Endothelial cell of umbilical vein (primary cell): ENCODE results near the gene POU6F2. TPM values are rescaled to one million over a fixed set of nuclear protein-coding genes. Genes with fewer than 3 reads are reported as not detected.

Experiments used
- BruUV-seq: library from RNA; stranded (reverse); fragments of 400-500 nt; replicated peaks from 2 replicates; lab custom pipeline; 2021; lab: Mats Ljungman, UMichigan
- CTCF ChIA-PET: fragments of 300-600, 350-600 bp; sonication (Branson Sonifier 250); formaldehyde crosslinking; loops from one replicate; lab custom pipeline; 2021; ENCODE audit warnings: antibody characterized with exemption, inconsistent platforms; lab: Charles Lee
- POLR2A ChIA-PET: fragments of 300-600, 350-600 bp; sonication (Branson Sonifier 250); formaldehyde crosslinking; loops from one replicate; lab custom pipeline; 2021; ENCODE audit warnings: antibody characterized with exemption, inconsistent platforms; lab: Charles Lee
- DNase-seq: peaks from one replicate; pipeline ENCODE4 v3.0.0-alpha.2; 2011; ENCODE audit warnings: low read depth, low spot score
- FAIRE-seq: peaks from 2 replicates; lab custom pipeline; 2011; peaks lifted over from hg19 to GRCh38; lab: Jason Lieb, UNC
- H2AFZ ChIP-seq: 2 replicates; pipeline ENCODE4 v1.6.0; 2012; ENCODE audit warnings: low read depth, low read length, control low read depth, inconsistent platforms
- H3K27ac ChIP-seq: 2 replicates; pipeline ENCODE4 v1.5.1; 2011; ENCODE audit warnings: low read depth, mild to moderate bottlenecking, control low read depth, low read length, moderate library complexity; ENCODE audit not compliant: insufficient read depth
- H3K27me3 ChIP-seq, 2 experiments: 2 replicates each; pipeline versions ENCODE4 v1.6.0 to v1.6.1; 2011; ENCODE audit warnings: low read length in 2 of 2, mixed read lengths in 1 of 2; ENCODE audit not compliant: control insufficient read depth in 2 of 2, insufficient read depth in 2 of 2
- H3K36me3 ChIP-seq, 2 experiments: 2 replicates in 1 of 2; 3 replicates in 1 of 2; pipeline ENCODE4 v1.5.1; 2011; ENCODE audit warnings: low read length in 2 of 2, mild to moderate bottlenecking in 1 of 2, moderate library complexity in 1 of 2; ENCODE audit not compliant: control insufficient read depth in 2 of 2, insufficient read depth in 2 of 2; ENCODE audit errors: extremely low read depth in 1 of 2
- H3K4me1 ChIP-seq: 3 replicates; pipeline ENCODE4 v1.5.1; 2011; ENCODE audit warnings: mild to moderate bottlenecking, low read length; ENCODE audit not compliant: control insufficient read depth, insufficient read depth; ENCODE audit errors: extremely low read depth
- H3K4me2 ChIP-seq: 2 replicates; pipeline ENCODE4 v1.6.1; 2011; ENCODE audit warnings: low read length, control low read depth, mixed read lengths; ENCODE audit not compliant: insufficient read depth
- H3K4me3 ChIP-seq, 3 experiments: fragments of 200-600 bp in 1 of 3; sonication (generic), shearing (Covaris generic) in 1 of 3; replicated peaks in 1 of 3; 2 replicates each; pipeline ENCODE4 v1.5.1; 2011 to 2016; ENCODE audit warnings: control low read depth in 3 of 3, low read length in 3 of 3, mild to moderate bottlenecking in 2 of 3, inconsistent platforms in 1 of 3, low read depth in 1 of 3, moderate library complexity in 1 of 3; ENCODE audit not compliant: insufficient read depth in 1 of 3
- H3K79me2 ChIP-seq: 2 replicates; pipeline ENCODE4 v1.6.0; 2012; ENCODE audit warnings: low read length, inconsistent platforms; ENCODE audit not compliant: control insufficient read depth, insufficient read depth
- H3K9ac ChIP-seq: replicated peaks from 2 replicates; pipeline ENCODE3; 2011; ENCODE audit warnings: low read length, control low read depth; ENCODE audit not compliant: insufficient read depth; ENCODE audit errors: extremely low read depth
- H3K9me1 ChIP-seq: replicated peaks from 3 replicates; pipeline ENCODE4 v1.6.0; 2011; ENCODE audit warnings: mild to moderate bottlenecking, low read length; ENCODE audit not compliant: control insufficient read depth, insufficient read depth; ENCODE audit errors: extremely low read depth
- H3K9me3 ChIP-seq: replicated peaks from 2 replicates; pipeline ENCODE4 v1.5.1; 2012; ENCODE audit warnings: low read length, inconsistent platforms; ENCODE audit not compliant: control insufficient read depth, insufficient read depth
- H4K20me1 ChIP-seq: replicated peaks from 2 replicates; pipeline ENCODE3; 2011; ENCODE audit warnings: mild to moderate bottlenecking, low read length; ENCODE audit not compliant: control insufficient read depth, insufficient read depth; ENCODE audit errors: extremely low read depth
- EZH2 ChIP-seq: IDR thresholded peaks from 2 replicates; pipeline ENCODE4 v1.6.1; 2012; ENCODE audit warnings: borderline replicate concordance, low read depth, mild to moderate bottlenecking, moderate library complexity, low read length, inconsistent platforms; ENCODE audit not compliant: severe bottlenecking
- FOS ChIP-seq: IDR thresholded peaks from 2 replicates; pipeline ENCODE4 v1.6.1; 2011; ENCODE audit warnings: mild to moderate bottlenecking, low read length, moderate library complexity, borderline replicate concordance; ENCODE audit not compliant: insufficient read depth
- GATA2 ChIP-seq: IDR thresholded peaks from 2 replicates; pipeline ENCODE4 v1.7.0; 2011; ENCODE audit warnings: low read depth, mild to moderate bottlenecking, moderate library complexity, mixed read lengths, low read length; ENCODE audit not compliant: insufficient read length, insufficient read depth
- JUN ChIP-seq: IDR thresholded peaks from 2 replicates; pipeline ENCODE4 v1.6.1; 2011; ENCODE audit warnings: borderline replicate concordance, low read depth; ENCODE audit not compliant: insufficient read length, insufficient read depth
- MAX ChIP-seq: IDR thresholded peaks from 2 replicates; pipeline ENCODE4 v1.6.1; 2011; ENCODE audit not compliant: insufficient read depth, insufficient read length
- MYC ChIP-seq: IDR thresholded peaks from one replicate; pipeline ENCODE4 v1.6.1; 2011; ENCODE audit warnings: mild to moderate bottlenecking, low read depth, low read length
- POLR2A ChIP-seq: IDR thresholded peaks from 2 replicates; pipeline ENCODE4 v1.6.1; 2012; ENCODE audit warnings: low read depth, mild to moderate bottlenecking, control low read depth, low read length
- POLR2AphosphoS5 ChIP-seq: IDR thresholded peaks from 2 replicates; pipeline ENCODE4 v1.6.1; 2012; ENCODE audit warnings: low read depth, mild to moderate bottlenecking, control low read depth, low read length, moderate library complexity; ENCODE audit not compliant: insufficient read depth
- dilution Hi-C: fragments of 300-500 bp; cut with MboI; formaldehyde crosslinking; loops from one replicate; pipeline ENCODE4 v1.15.0; 2019; ENCODE audit warnings: low sequenced_read_pairs; ENCODE audit not compliant: extremely low pct_ligation_motif_present
- intact Hi-C: fragments of 100-400 bp; cut with micrococcal nuclease; formaldehyde crosslinking; loops from one replicate; pipeline ENCODE4 v1.10.0; 2022
- polyA plus RNA-seq, 4 experiments: library from polyadenylated mRNA; depleted of rRNA in 3 of 4; stranded (reverse) in 3 of 4; unstranded in 1 of 4; fragments of >200 nt; gene quantifications; 2 replicates each; pipeline versions ENCODE4 v1.2.1 to v1.2.3, GENCODE V29; 2011 to 2012; ENCODE audit warnings: missing spikeins in 1 of 4
- total RNA-seq: library from RNA; stranded (reverse); gene quantifications from 2 replicates; pipeline ENCODE4 v1.2.3, GENCODE V29; 2021
- TF ChIP-seq, protein P1 (sequence below), 2 donors: IDR thresholded peaks; 1 replicate in 1 of 2; 2 replicates in 1 of 2; pipeline ENCODE4 v1.5.1; 2011; ENCODE audit warnings: low read length in 2 of 2, mild to moderate bottlenecking in 2 of 2, moderate library complexity in 2 of 2, control low read depth in 1 of 2, inconsistent platforms in 1 of 2, low read depth in 1 of 2; ENCODE audit not compliant: insufficient read depth in 1 of 2; ENCODE audit errors: extremely low read depth in 1 of 2

POU6F2 gene
- total and polyA plus RNA-seq, 2 donors (not counting 3 experiments of a cell fraction or from before 2014, with no cell fraction given) = 0.29 TPM; not detected in 1

GRCh38 chr7:39365751-39366295 is 388.1 kb downstream of the POU6F2 start:
- Histone ChIP-seq H3K4me2 (no peak overlapping the region), H3K4me3 (no peak overlapping the region), H3K36me3 (no peaks in the 10 kb centered on the region), H2AFZ (no peak overlapping the region), H3K4me1 (no peaks in the 10 kb centered on the region), H4K20me1 (no peaks in the 10 kb centered on the region), H3K79me2 (no peaks in the 10 kb centered on the region), H3K27ac (no peak overlapping the region), H3K9ac (no peak overlapping the region), H3K9me3 (no peaks in the 10 kb centered on the region), H3K9me1 (no peaks in the 10 kb centered on the region), H3K27me3 (no peaks in the 10 kb centered on the region)
- dilution Hi-C loops = no loop called here
- ChIA-PET POLR2A (no interaction called here), CTCF (no interaction called here)
- no peak for TF ChIP-seq EZH2
- no peak for TF ChIP-seq MYC
- TF ChIP-seq FOS = no peak
- TF ChIP-seq, protein P1, sequence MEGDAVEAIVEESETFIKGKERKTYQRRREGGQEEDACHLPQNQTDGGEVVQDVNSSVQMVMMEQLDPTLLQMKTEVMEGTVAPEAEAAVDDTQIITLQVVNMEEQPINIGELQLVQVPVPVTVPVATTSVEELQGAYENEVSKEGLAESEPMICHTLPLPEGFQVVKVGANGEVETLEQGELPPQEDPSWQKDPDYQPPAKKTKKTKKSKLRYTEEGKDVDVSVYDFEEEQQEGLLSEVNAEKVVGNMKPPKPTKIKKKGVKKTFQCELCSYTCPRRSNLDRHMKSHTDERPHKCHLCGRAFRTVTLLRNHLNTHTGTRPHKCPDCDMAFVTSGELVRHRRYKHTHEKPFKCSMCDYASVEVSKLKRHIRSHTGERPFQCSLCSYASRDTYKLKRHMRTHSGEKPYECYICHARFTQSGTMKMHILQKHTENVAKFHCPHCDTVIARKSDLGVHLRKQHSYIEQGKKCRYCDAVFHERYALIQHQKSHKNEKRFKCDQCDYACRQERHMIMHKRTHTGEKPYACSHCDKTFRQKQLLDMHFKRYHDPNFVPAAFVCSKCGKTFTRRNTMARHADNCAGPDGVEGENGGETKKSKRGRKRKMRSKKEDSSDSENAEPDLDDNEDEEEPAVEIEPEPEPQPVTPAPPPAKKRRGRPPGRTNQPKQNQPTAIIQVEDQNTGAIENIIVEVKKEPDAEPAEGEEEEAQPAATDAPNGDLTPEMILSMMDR (IDR thresholded peaks at IDR 0.05; ENCODE audit: extremely low read depth in 1 of 2, insufficient read depth in 1 of 2, low read depth in 1 of 2, low read length in 2 of 2) = no peak
- TF ChIP-seq POLR2A = no peak
- TF ChIP-seq GATA2 = no peak
- no peak for TF ChIP-seq MAX
- TF ChIP-seq JUN = no peak
- TF ChIP-seq POLR2AphosphoS5 = no peak
- FAIRE-seq (no peak), DNase-seq (no peak)
- no TSS peak for BruUV-seq
- intact Hi-C loops = no loop called here
